GM18511 (cell line): Measurements from ENCODE around the gene SUN3.

Experiments used
- ATAC-seq: cut with Tn5 transposase; IDR thresholded peaks from one replicate; pipeline ENCODE4 v1.9.1; 2021; ENCODE audit warnings: mild to moderate bottlenecking, moderate library complexity; ENCODE audit not compliant: unreplicated experiment

SUN3 gene

GRCh38 chr7:48028938-48029337 is at the start of gene SUN3:
TSS of gene SUN3 (minus strand) at chr7:48029107. CDS start at chr7:48028938, 169 bp downstream.
- ATAC-seq = no peak

GRCh38 chr7:48078470-48078869 is 49.6 kb upstream of the SUN3 start:
- ATAC-seq = no peak

- no peak for ATAC-seq
These were observed 48.5 kb upstream of the SUN3 start for GRCh38 chr7:48077423-48077822.

- no peak for ATAC-seq
These were observed 45.3 kb upstream of the SUN3 start for GRCh38 chr7:48074204-48074654.

GRCh38 chr7:48067475-48067874 is 38.6 kb upstream of the SUN3 start:
- no peak for ATAC-seq

- ATAC-seq = no peak
These were observed 35.1 kb upstream of the SUN3 start for GRCh38 chr7:48063985-48064384.

- ATAC-seq = no peak
These were observed 30.8 kb upstream of the SUN3 start for GRCh38 chr7:48059706-48060105.

GRCh38 chr7:48058990-48059389 is 30.1 kb upstream of the SUN3 start:
- no peak for ATAC-seq

- no peak for ATAC-seq
These were observed 24.8 kb upstream of the SUN3 start for GRCh38 chr7:48053736-48054135.

- peak; percentile 91 for ATAC-seq
These were observed 23.8 kb upstream of the SUN3 start for GRCh38 chr7:48052748-48053147.

GRCh38 chr7:48049850-48050249 is 20.9 kb upstream of the SUN3 start:
- no peak for ATAC-seq

- ATAC-seq = no peak
These were observed 19.2 kb upstream of the SUN3 start for GRCh38 chr7:48048113-48048512.

- no peak for ATAC-seq
These were observed 17.6 kb upstream of the SUN3 start for GRCh38 chr7:48046458-48046857.

GRCh38 chr7:48045195-48045765 is 16.4 kb upstream of the SUN3 start:
- no peak for ATAC-seq

GRCh38 chr7:48042636-48043035 is 13.7 kb upstream of the SUN3 start:
- ATAC-seq = no peak

GRCh38 chr7:48042216-48042615 is 13.3 kb upstream of the SUN3 start:
- no peak for ATAC-seq

GRCh38 chr7:48041653-48041970 is 12.7 kb upstream of the SUN3 start:
- no peak for ATAC-seq

GRCh38 chr7:48040944-48041652 is 12.2 kb upstream of the SUN3 start:
- ATAC-seq = no peak

GRCh38 chr7:48038815-48039506 is 10.1 kb upstream of the SUN3 start:
- ATAC-seq = no peak

- no peak for ATAC-seq
These were observed 7.1 kb upstream of the SUN3 start for GRCh38 chr7:48035967-48036478.

GRCh38 chr7:48035301-48035966 is 6.5 kb upstream of the SUN3 start, which contains the start of gene C7orf57:
TSS of gene C7orf57 (plus strand) at chr7:48035543. CDS start at chr7:48036309, 766 bp downstream.
- peak; percentile 99 for ATAC-seq
